GM12878 (cell line): ENCODE measurements around the gene CISTR. TPM values are rescaled to one million over a fixed set of nuclear protein-coding genes. Genes with fewer than 3 reads are reported as not detected.

Experiments used
- ATAC-seq: fragments of 200-7000 bp; cut with Tn5 transposase; 3 replicates; pipeline ENCODE4 v1.9.1; 2020; ENCODE audit warnings: mild to moderate bottlenecking, moderate library complexity
- BruUV-seq: library from RNA; stranded (reverse); fragments of 400-500 nt; replicated peaks from 2 replicates; lab custom pipeline; 2021; lab: Mats Ljungman, UMichigan
- CTCF ChIA-PET: fragments of 300-600 bp; sonication (Branson Sonifier 250); formaldehyde crosslinking; extraction: SDS; loops from one replicate; lab custom pipeline; 2021; ENCODE audit warnings: inconsistent platforms; lab: Yijun Ruan, JAX
- POLR2A ChIA-PET: fragments of 350-600 bp; formaldehyde crosslinking; extraction: SDS; loops from one replicate; lab custom pipeline; 2021; ENCODE audit warnings: inconsistent platforms; lab: Charles Lee
- RAD21 ChIA-PET: fragments of 300-600 bp; sonication (Branson Sonifier 250); formaldehyde crosslinking; loops from one replicate; lab custom pipeline; 2023; ENCODE audit warnings: antibody characterized with exemption; ENCODE audit not compliant: unreplicated experiment; lab: Charles Lee
- SMC1A ChIA-PET: fragments of 300-600 bp; sonication (Branson Sonifier 250); formaldehyde crosslinking; loops from one replicate; lab custom pipeline; 2023; ENCODE audit not compliant: unreplicated experiment, uncharacterized antibody; lab: Charles Lee
- DNase-seq: peaks from one replicate; pipeline ENCODE4 v3.0.0-alpha.2; 2011; ENCODE audit warnings: low read depth, low spot score
- FAIRE-seq: peaks from 3 replicates; lab custom pipeline; 2011; peaks lifted over from hg19 to GRCh38; lab: Jason Lieb, UNC
- H2AFZ ChIP-seq: 2 replicates; pipeline ENCODE4 v1.6.0; 2011; ENCODE audit warnings: low read depth, low read length, control low read depth; ENCODE audit not compliant: control insufficient read depth
- H3K27ac ChIP-seq: 2 replicates; pipeline ENCODE4 v1.5.1; 2011; ENCODE audit warnings: control low read depth; ENCODE audit not compliant: control insufficient read depth, insufficient read depth
- H3K27me3 ChIP-seq, 2 experiments: replicated peaks in 1 of 2; 2 replicates each; pipeline versions ENCODE4 v1.6.0 to v1.6.1; 2011; ENCODE audit warnings: low read length in 1 of 2; ENCODE audit not compliant: control insufficient read depth in 2 of 2, insufficient read depth in 2 of 2
- H3K36me3 ChIP-seq, 2 experiments: 2 replicates each; pipeline ENCODE4 v1.5.1; 2011; ENCODE audit warnings: low read length in 1 of 2; ENCODE audit not compliant: control insufficient read depth in 2 of 2, insufficient read depth in 2 of 2
- H3K4me1 ChIP-seq: 2 replicates; pipeline ENCODE4 v1.6.1; 2011; ENCODE audit warnings: mild to moderate bottlenecking, low read length, moderate library complexity, mixed read lengths; ENCODE audit not compliant: control insufficient read depth, insufficient read depth
- H3K4me2 ChIP-seq: 2 replicates; pipeline ENCODE4 v1.6.0; 2011; ENCODE audit warnings: control low read depth; ENCODE audit not compliant: control insufficient read depth, insufficient read depth
- H3K4me3 ChIP-seq: fragments of 200-600 bp; sonication (generic); 2 replicates; pipeline ENCODE4 v1.5.1; 2016
- H3K79me2 ChIP-seq: 2 replicates; pipeline ENCODE4 v1.6.0; 2011; ENCODE audit warnings: low read length; ENCODE audit not compliant: control insufficient read depth, insufficient read depth
- H3K9ac ChIP-seq: 2 replicates; pipeline ENCODE4 v1.8.0; 2011; ENCODE audit warnings: low read length, control low read depth, mixed read lengths; ENCODE audit not compliant: control insufficient read depth, insufficient read depth
- H3K9me3 ChIP-seq: replicated peaks from 3 replicates; pipeline ENCODE4 v1.5.1; 2011; ENCODE audit warnings: mild to moderate bottlenecking, low read length; ENCODE audit not compliant: control insufficient read depth, insufficient read depth
- H4K20me1 ChIP-seq: 2 replicates; pipeline ENCODE4 v1.6.0; 2011; ENCODE audit not compliant: control insufficient read depth, insufficient read depth
- BACH1 ChIP-seq: fragments of 450-650 bp; IDR thresholded peaks from 2 replicates; pipeline ENCODE4 v1.6.1; 2017; ENCODE audit warnings: mild to moderate bottlenecking, borderline replicate concordance
- BCL11A ChIP-seq: IDR thresholded peaks from 2 replicates; pipeline ENCODE4 v1.6.1; 2011; ENCODE audit warnings: low read depth, low read length
- BCLAF1 ChIP-seq: fragments of 450-650 bp; IDR thresholded peaks from 2 replicates; pipeline ENCODE4 v1.6.1; 2017; ENCODE audit warnings: antibody characterized with exemption, mild to moderate bottlenecking, moderate library complexity
- BRCA1 ChIP-seq: IDR thresholded peaks from 2 replicates; pipeline ENCODE4 v1.6.1; 2011; ENCODE audit warnings: low read depth, low read length, improper control_type of control experiment
- CBX3 ChIP-seq: fragments of 200-600 bp; sonication (generic); IDR thresholded peaks from 2 replicates; pipeline ENCODE4 v1.6.1; 2016; ENCODE audit warnings: low read depth, borderline replicate concordance
- ESRRA ChIP-seq: IDR thresholded peaks from 2 replicates; pipeline ENCODE4 v1.6.1; 2012; ENCODE audit warnings: mild to moderate bottlenecking, low read length, improper control_type of control experiment
- EZH2 ChIP-seq: IDR thresholded peaks from 2 replicates; pipeline ENCODE4 v1.6.1; 2012; ENCODE audit warnings: low read depth, mild to moderate bottlenecking, control low read depth, inconsistent platforms, low read length, borderline replicate concordance; ENCODE audit not compliant: control insufficient read depth
- HDGF ChIP-seq: fragments of 450-650 bp; IDR thresholded peaks from 2 replicates; pipeline ENCODE4 v1.6.1; 2016; ENCODE audit warnings: antibody characterized with exemption
- IKZF2 ChIP-seq, 2 experiments: fragments of 450-650 bp; IDR thresholded peaks; 2 replicates each; pipeline ENCODE4 v1.6.1; 2017; ENCODE audit warnings: mild to moderate bottlenecking in 2 of 2, moderate library complexity in 2 of 2
- MTA3 ChIP-seq: IDR thresholded peaks from 2 replicates; pipeline ENCODE4 v1.6.1; 2012; ENCODE audit warnings: low read length, inconsistent platforms, borderline replicate concordance
- RBBP5 ChIP-seq: fragments of 200-600 bp; sonication (generic); conservative IDR thresholded peaks from 2 replicates; pipeline ENCODE4 v1.6.1; 2016
- RCOR1 ChIP-seq: conservative IDR thresholded peaks from 2 replicates; pipeline ENCODE4 v1.6.1; 2012; ENCODE audit warnings: low read depth, low read length, improper control_type of control experiment
- SKIL ChIP-seq: fragments of 450-650 bp; IDR thresholded peaks from 2 replicates; pipeline ENCODE4 v1.6.1; 2017; ENCODE audit warnings: mild to moderate bottlenecking, low read depth, inconsistent platforms; ENCODE audit not compliant: poor library complexity, severe bottlenecking
- SP1 ChIP-seq: IDR thresholded peaks from one replicate; pipeline ENCODE4 v1.6.1; 2011; ENCODE audit warnings: low read depth, low read length
- TCF3 ChIP-seq: IDR thresholded peaks from 2 replicates; pipeline ENCODE4 v1.6.1; 2012; ENCODE audit warnings: low read depth, mild to moderate bottlenecking, low read length, borderline replicate concordance; ENCODE audit not compliant: insufficient read depth
- WRNIP1 ChIP-seq: IDR thresholded peaks from 2 replicates; pipeline ENCODE4 v1.6.1; 2011; ENCODE audit warnings: low read depth, low read length, improper control_type of control experiment, borderline replicate concordance
- ZNF274 ChIP-seq: IDR thresholded peaks from one replicate; pipeline ENCODE4 v1.8.0; 2011; ENCODE audit not compliant: insufficient read length, insufficient read depth
- ZNF622 ChIP-seq: fragments of 450-650 bp; IDR thresholded peaks from 2 replicates; pipeline ENCODE4 v1.6.1; 2017; ENCODE audit warnings: mild to moderate bottlenecking, inconsistent platforms
- ZZZ3 ChIP-seq: IDR thresholded peaks from 2 replicates; pipeline ENCODE4 v1.6.1; 2011; ENCODE audit warnings: low read depth; ENCODE audit not compliant: control insufficient read depth, insufficient read length
- WGBS: methylation state at CpG from one replicate; pipeline ENCODE4 v1.1.6; 2016; ENCODE audit warnings: low lambda C conversion rate; ENCODE audit not compliant: insufficient replicate concordance, insufficient coverage; ENCODE audit errors: missing lambda C conversion rate; 5-methylcytosine and 5-hydroxymethylcytosine counted together
- in situ Hi-C: fragments of 300-500 bp; cut with MboI; formaldehyde crosslinking; loops from 9 replicates; pipeline ENCODE4 v1.14.3; 2018; ENCODE audit warnings: mixed read lengths
- intact Hi-C: fragments of 100-400 bp; cut with micrococcal nuclease; formaldehyde crosslinking; loops from one replicate; pipeline ENCODE4 v1.14.2; 2022; ENCODE audit not compliant: unreplicated experiment
- polyA plus RNA-seq, 11 experiments: library from polyadenylated mRNA; depleted of rRNA in 4 of 11; unstranded in 6 of 11; stranded (reverse) in 5 of 11; fragments of >200 nt; fragmentation: Nextera tagmentation in 4 of 11; fragmentation: Illumina TruSeq in 1 of 11; extraction: Ambion mirVana in 4 of 11; extraction: Trizol in 1 of 11; gene quantifications; 1 replicate in 1 of 11; 2 replicates in 10 of 11; pipeline versions ENCODE4 v1.2.1 to v1.2.3, GENCODE V29; 2011 to 2016; ENCODE audit warnings: inconsistent platforms in 2 of 11, missing spikeins in 2 of 11, low read depth in 1 of 11
- total RNA-seq, 4 experiments: library from RNA; depleted of rRNA in 3 of 4; stranded (reverse); fragments of >200 nt in 3 of 4; fragmentation: Illumina TruSeq in 1 of 4; extraction: Trizol in 1 of 4; gene quantifications; 2 replicates each; pipeline versions ENCODE4 v1.2.1 to v1.2.3, GENCODE V29; 2013 to 2021

Gene CISTR
- total and polyA plus RNA-seq, 10 of the 15 experiments (the other 5 are each of a cell fraction or from before 2014, with no cell fraction given) = 0.26 TPM; not detected in 9

- ChIA-PET SMC1A (interaction anchor here (1.1 to 11.0 kb wide), 4 partner anchors 9 to 32 kb away, joined by 3 to 128 read pairs (median 3); no protein-coding TSS in a partner anchor), RAD21 (interaction anchor here (2.6 to 3.6 kb wide), 2 partner anchors 10 to 32 kb away, joined by 8 to 22 read pairs; no protein-coding TSS in a partner anchor), CTCF (interaction anchor here (0.8 to 18.6 kb wide), 8 partner anchors 9 to 34 kb away, joined by 3 to 341 read pairs (median 4); no protein-coding TSS in a partner anchor), POLR2A (interaction anchor here (1.0 kb wide), 1 partner anchor 109 kb away, joined by 3 read pairs; the partner anchor contains the start of gene ATF7)
- intact Hi-C loops (no loop called here), in situ Hi-C loops (no loop called here)
- H3K36me3 ChIP-seq = no peaks in the 10 kb centered on the region
- no TSS peak for BruUV-seq
- 66% methylated on average over 9 of the region's 9 CpGs for WGBS
- no peak overlapping the region for H3K27ac ChIP-seq
- no peaks in the 10 kb centered on the region for H3K79me2 ChIP-seq
- no peaks in the 10 kb centered on the region for H4K20me1 ChIP-seq
- no peak for DNase-seq
- no peak overlapping the region for H3K9ac ChIP-seq
- peaks cover 17 to 25% of the 10 kb centered on the region in 2 experiments for H3K27me3 ChIP-seq
- H3K9me3 ChIP-seq = no peaks in the 10 kb centered on the region
- no peak for FAIRE-seq
- H3K4me1 ChIP-seq = peaks cover 4% of the 10 kb centered on the region; the same call in 1 of the 2 replicates
- no peak for ATAC-seq
- no peak overlapping the region for H3K4me2 ChIP-seq
- no peak overlapping the region for H2AFZ ChIP-seq
- H3K4me3 ChIP-seq = no peak overlapping the region
- no peak for TF ChIP-seq BRCA1
- TF ChIP-seq ZZZ3 = no peak
- TF ChIP-seq EZH2 = no peak
- no peak for TF ChIP-seq RCOR1
- no peak for TF ChIP-seq MTA3
- no peak for TF ChIP-seq TCF3
- TF ChIP-seq WRNIP1 = no peak
- TF ChIP-seq RBBP5 = no peak
- TF ChIP-seq BCL11A = no peak
- no peak for TF ChIP-seq CBX3
- no peak for TF ChIP-seq SP1
- no peak for TF ChIP-seq BACH1
- TF ChIP-seq SKIL = no peak
- TF ChIP-seq BCLAF1 = no peak
- no peak for TF ChIP-seq ESRRA
- no peak for TF ChIP-seq ZNF622
- no peak for TF ChIP-seq IKZF2 (IDR thresholded peaks at IDR 0.05)
- TF ChIP-seq ZNF274 = no peak
- no peak for TF ChIP-seq HDGF
Measured at GRCh38 chr12:53734425-53734824, 17.4 kb downstream of the CISTR start.
